DMS53 treated with DMSO at 0.1 percent for 48 hours (cell line): ENCODE measurements around the gene ADARB1.
"Not testable (repeated sequence)": the region's sequence is repeated elsewhere in the genome, so short reads cannot be mapped to it uniquely, and the experiment has no call there.

Source experiments
- DNase-seq: peaks from one replicate; lab custom pipeline; 2025; ENCODE audit not compliant: unreplicated experiment; lab: John Stamatoyannopoulos, UW

Gene ADARB1

DNA sequence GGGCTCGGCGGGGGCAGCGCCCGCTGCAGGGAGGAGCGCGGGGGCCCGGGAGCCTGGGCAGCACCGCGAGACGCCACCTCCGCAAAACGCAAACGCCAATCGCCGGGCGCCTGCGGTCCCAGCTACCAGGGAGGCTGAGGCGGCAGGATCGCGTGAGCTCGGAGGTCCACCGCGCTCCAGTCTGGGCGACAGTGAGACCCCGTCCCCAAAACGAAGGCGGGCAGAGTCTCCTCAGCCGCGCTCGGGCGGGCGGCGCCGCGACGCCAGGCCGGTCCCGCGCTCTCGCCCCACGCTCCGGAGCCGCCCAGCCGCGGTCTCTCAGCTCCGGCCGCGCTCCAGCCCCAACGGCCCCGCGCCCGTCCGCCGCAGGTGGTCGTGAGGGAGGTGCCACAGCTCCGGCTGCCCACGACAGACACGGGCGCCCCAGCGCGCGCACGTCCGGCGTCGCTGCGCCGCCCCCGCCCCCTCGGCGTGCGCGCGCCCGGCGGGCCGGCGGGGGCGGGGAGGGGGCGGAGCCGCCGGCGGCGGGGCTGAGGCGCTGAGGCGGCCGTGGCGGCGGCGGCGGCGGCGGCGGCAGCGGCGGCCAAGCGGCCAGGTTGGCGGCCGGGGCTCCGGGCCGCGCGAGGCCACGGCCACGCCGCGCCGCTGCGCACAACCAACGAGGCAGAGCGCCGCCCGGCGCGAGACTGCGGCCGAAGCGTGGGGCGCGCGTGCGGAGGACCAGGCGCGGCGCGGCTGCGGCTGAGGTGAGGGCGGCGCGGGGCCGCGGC lies at the start of gene ADARB1:
Gene ADARB1, plus strand, starts transcription at position 533 of the 770 bp plus-strand sequence. CDS start 97,077 bp downstream, outside the sequence.
- DNase-seq, result no peak

GRCh38 chr21:45026066-45026745 lies 48.2 kb upstream of the ADARB1 start:
- DNase-seq, result no peak

DNA sequence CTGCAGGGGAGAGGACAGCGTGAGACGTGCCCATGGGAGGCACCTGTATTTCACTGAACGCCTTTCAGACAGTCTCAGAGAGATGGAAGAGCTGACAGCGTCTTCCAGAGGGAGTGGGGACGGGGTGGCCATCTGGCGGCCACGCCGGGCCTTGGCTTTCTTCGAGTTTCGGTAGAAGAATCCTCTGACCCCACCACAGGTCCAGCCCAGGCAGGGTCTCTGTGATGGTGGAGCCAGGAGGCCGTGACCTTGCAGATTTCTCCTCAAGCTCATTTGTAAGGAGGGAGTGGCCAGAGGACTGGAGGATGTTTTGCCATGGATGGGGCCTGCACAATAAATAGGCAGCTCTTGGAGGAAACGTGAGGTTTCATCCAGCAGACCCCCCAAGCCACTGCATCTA lies 47.6 kb upstream of the ADARB1 start:
- no peak for DNase-seq

- no peak for DNase-seq
Observed at GRCh38 chr21:45027241-45028196, 46.9 kb upstream of the ADARB1 start.

GRCh38 chr21:45028645-45029044 lies 45.7 kb upstream of the ADARB1 start:
- not testable (repeated sequence) for DNase-seq

DNA sequence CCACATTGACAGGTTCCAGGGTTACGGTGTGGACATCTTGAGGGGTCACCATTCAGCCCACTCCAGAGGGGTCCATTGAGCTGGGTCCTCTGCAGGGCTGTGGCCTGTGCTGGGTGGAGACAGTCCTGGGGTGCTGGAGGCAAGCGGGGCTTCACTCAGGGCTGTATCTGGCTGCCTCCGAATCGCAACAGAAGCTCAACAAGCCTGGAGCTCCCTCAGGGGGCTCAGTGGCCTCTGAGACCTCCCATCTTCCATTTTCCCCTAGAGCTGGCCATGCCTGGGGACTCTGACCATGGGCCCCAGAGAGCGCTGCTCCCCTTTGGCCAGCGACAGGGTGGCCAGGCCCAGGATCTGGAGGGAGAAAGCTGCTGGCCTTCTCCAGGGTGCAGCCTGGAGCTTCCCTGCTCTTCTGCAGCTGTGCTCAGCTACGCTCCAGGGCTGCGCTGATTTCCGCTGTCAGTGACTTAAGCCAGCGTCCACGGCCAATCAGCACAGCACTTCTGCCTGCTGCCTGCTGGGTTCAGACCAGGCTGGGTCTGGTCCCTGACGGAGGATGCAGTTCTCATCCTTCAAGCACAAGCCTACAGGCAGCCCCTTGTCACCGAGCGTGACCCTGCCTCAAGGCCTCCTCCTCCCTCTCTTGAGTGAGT lies 45.0 kb upstream of the ADARB1 start:
- DNase-seq, result peak; percentile 18

- no peak for DNase-seq
Observed at GRCh38 chr21:45029948-45030681, 44.3 kb upstream of the ADARB1 start.

GRCh38 chr21:45030682-45031570 lies 43.5 kb upstream of the ADARB1 start:
- no peak for DNase-seq

GRCh38 chr21:45031571-45032191 lies 42.7 kb upstream of the ADARB1 start:
- no peak for DNase-seq

GRCh38 chr21:45032332-45032731 lies 42.0 kb upstream of the ADARB1 start:
- no peak for DNase-seq

DNA sequence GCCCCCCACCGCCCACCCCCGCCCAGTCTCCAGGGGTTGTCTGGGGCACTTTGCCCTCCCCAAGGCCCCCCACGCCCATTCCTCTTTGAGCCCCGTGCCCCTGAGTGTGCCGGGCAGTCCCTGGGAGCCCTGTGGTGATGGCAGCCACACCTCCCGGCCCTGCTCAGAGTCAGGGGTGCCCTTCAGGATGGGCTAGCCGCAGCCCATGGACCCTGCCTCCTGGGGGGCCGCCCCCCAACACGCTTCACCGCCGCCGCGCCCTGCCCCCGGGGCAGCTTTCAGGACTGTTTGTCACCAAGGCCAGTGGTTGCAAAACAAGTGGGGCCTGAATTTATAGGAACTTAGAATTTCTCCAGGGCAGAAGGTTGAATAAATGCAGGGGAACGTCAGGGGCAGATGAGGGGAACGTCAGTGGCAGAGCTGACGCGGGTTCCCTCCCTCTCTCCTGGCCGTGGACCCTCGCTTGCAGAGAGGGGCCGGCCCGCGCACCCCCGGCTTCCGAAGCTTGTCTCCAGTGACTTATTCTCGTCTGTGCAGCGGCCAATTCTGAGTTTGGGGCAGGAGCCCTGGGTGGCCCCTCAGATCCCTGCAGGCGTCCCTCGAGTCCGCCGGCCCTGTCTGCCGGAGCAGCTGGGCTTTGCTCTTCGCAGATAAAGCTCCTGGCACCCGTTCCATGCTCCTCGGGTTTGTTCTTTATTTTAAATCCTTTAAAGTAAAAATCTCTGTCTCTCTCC lies 41.2 kb upstream of the ADARB1 start:
- DNase-seq, result no peak

DNA sequence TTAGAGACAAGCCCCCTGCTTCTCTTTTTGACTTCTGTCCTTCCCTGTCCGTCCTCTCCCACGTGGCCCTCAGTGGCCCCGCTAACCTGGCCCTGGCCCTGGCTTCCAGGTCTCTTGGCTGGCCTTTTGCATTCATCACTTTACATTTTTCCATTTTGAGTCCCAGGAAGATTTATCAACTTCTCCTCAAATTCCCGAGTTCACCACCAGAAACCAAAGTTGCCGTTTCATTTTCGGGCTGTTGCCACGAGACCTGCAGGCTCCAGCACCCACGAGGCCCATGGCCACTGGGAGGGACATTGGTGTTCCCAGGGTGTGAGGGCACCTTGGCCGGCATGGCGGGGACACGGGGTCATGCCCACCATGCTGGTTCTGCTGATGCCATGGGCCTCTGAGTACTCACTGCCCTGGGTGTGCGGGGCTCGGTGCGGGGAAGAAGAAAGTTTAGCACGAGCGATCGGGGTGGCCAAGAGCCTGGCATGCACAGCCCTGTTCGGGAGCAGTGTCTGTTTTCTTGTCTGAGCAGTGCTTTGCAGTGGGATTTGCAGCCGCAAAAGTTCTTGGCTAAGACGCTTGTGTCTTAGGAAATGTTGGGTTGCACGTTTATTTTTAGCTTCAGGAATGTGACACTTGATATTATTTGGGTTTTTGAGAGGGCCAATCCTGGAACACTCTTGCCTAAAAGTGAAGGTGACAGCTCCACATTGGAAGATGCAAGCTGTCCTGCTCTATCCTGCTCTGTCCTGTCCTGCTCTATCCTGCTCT lies 40.4 kb upstream of the ADARB1 start:
- DNase-seq, result no peak

- no peak for DNase-seq
Observed at GRCh38 chr21:45034556-45035476, 39.6 kb upstream of the ADARB1 start.

DNA sequence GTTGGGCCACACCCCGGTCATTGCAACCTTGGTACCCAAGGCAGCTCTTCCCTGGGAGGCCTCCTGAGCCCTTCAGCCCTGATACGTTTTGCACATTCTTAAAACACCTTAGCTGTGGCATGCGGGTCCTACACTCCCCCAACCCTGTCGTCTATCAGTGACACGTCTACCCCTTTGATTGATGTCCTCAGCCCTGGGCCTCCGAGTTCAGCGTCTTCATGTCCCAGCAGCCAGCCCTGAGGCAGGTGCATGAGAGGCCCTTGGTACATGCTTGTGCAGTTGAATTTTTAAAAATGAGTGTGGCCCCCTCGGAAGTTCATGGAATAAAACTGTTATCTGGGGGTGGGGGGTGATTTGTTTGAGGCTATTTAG lies 38.9 kb upstream of the ADARB1 start:
- no peak for DNase-seq

GRCh38 chr21:45036630-45037029 lies 37.8 kb upstream of the ADARB1 start:
- DNase-seq, result no peak

- no peak for DNase-seq
Observed at GRCh38 chr21:45037986-45038385, 36.4 kb upstream of the ADARB1 start.
